Mesenteric fat pad (tissue), 1 donor: ENCODE data around the gene OR52I2. TPM values are rescaled to one million over a fixed set of nuclear protein-coding genes. Genes with fewer than 3 reads are reported as not detected.

Experiments used
- DNase-seq: peaks from one replicate; pipeline ENCODE4 v3.0.0-alpha.2; 2020; ENCODE audit warnings: low spot score
- total RNA-seq: library from RNA; stranded (reverse); fragmentation: NEBNext Ultra II Directional; extraction: Animal tissue kit (Norgen Biotek cat#: 25700); gene quantifications from one replicate; pipeline ENCODE4 v1.2.1, GENCODE V29; 2021
- donor health status: DM: yes; HTN: yes; CAD: no.

OR52I2 gene
- total RNA-seq, 1 donor from 2014 or later = not detected

DNA sequence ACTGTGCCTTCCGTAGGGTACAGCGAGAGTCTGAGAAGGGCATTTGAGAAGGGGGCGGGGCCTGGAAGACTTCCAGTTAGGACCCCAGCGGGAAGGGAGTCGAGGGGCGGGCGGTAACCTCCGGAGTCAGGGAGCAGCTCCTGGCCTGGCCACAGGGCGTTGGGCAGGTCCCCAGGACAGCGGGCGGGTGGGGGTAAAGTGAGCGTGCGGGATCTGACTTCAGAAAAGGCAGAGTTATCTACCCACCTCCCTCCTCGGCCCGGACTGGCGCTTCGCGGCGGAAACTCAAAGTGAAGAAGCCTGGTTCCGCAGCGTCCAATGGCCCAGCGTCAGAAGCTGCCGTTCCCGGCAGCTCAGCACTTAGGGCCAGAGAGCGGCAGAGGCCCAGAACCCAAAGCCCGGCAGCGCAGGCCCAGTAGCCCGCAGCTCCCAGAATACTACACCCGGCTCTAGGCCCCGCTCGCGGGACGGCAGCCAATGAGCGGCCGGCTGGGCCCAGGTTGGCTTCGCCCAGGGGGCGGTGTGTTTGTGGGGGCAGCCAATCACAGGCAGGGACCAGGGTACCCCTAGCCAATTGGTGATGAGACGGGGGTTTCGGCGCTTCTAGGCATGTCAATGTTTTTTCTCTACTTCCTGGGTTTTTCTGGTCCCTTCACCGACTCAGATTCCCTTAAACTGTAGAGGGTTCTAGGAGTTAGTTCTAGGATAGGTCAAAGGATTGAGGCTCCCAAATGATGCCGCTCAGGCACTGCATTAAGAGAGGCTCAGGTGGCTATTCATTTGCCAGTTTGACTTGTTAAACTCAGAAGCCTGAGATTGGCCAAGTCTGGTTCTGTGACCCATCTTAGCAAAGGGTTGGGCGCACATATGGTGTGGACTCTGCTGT is 26.5 kb downstream of the OR52I2 start, which contains the start of gene TRIM68:
Gene TRIM68 (minus strand): TSS at position 451 of the 886 bp plus-strand sequence. CDS start 2,727 bp downstream, outside the sequence.
- DNase-seq = peak; percentile 98

DNA sequence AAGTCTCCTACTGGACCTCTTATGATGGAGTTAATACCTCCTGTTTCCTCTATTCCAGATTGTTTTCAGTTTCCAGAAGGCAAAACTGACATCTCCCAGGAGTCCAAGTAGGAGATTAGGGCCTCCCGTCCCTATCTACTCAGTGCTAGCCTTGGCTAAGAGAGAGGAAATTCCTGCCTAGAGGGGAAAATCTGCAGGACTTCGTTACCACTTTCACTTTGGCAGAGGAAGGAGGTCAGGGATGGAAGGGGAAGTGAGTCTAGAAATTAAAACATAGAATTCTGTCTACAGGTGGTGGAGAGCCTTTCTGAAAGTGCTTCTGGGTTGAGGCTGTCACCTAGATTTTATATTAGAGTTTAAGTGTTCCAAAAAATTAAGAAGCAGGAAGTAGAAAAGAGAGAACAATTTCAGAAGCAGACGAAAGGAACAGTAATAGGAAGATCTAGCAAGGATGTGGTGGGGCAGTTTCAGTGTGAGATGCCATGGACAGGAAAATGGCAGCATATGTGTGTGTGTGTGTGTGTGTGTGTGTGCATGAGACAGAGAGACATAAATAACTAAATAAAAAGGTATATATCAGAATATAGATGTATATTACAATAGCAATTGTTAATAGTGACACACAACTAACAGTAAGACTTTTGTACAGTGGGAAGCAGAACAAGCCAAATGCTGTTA is 28.9 kb downstream of the OR52I2 start:
- DNase-seq = no peak

DNA sequence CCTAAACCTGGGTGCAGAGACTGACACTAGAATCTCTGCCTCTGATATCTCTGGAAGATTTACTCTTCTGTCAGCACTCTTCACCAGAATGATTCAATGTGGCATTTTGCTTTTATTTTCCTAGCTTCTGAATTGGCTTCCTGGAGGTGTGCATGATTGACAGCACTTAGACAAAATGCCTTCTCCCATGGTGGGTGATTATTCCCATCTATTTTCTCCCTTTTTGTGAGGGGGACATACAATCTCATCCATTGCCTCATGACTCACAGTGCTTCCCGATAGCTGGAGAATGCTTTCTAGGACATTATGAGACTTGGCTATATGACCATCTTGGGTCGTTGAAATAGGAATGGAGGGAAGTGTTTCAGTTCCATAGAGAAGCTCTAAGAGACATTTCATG is 30.4 kb downstream of the OR52I2 start:
- no peak for DNase-seq

GRCh38 chr11:4615856-4616444 is 34.4 kb downstream of the OR52I2 start:
- DNase-seq = no peak

DNA sequence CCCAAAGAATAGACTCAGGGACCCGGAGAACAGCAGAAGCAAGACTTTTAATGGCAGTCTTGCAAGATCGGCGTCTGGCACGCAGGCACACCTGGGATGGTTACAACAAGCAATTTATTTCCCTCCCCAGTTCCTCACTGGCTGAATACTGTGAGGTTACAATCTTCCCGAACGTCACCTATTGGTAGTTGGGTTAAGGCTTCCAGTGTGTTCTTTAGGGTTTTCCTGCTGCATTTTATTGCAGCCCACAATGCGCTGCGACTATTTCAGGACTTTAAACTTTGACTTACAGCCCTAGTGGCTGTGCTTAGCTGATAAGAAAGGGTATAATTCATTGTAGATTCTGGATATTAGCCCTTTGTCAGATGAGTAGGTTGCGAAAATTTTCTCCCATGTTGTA is 38.0 kb downstream of the OR52I2 start:
- no peak for DNase-seq

DNA sequence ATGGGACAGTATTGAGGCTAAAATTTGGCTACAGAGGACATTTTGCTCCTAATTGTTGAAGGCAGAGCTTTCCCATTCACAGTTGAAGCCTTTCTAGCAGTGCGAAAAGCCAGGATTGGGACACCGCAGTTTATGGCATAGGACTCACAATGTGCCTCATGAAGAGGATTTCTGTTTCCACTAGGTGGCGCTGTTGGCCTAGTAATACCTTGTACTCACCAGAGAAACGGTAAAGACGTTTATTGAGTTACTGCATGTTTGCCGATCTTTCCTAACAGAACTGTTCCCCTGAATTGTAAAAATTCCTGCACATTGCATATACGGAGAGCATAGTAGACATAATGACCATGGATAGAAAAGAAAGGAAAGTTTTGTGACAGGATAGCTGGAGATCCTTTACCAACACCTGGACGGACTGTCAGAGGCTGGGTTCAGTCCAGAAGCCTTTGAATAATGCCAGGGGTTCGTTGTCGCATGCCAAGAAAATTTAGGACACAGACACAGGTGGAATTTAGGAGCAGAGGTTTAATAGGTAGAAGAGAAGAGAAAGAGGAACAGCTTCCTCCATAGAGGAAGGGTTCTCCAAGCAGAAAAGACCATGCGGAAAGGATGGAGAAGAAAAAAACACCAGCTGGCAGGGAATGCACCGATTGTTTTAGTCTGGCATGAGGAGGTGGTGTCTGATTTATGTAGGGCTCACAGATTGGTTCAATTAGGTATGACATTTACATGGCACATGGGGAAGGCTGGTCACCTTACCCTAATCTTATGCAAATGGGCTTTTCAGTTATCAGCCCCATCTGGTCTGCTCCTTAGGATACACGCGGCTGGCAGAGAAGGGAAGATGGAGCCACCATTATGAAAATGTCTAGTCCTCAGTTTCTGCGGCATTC is 44.9 kb downstream of the OR52I2 start:
- no peak for DNase-seq

DNA sequence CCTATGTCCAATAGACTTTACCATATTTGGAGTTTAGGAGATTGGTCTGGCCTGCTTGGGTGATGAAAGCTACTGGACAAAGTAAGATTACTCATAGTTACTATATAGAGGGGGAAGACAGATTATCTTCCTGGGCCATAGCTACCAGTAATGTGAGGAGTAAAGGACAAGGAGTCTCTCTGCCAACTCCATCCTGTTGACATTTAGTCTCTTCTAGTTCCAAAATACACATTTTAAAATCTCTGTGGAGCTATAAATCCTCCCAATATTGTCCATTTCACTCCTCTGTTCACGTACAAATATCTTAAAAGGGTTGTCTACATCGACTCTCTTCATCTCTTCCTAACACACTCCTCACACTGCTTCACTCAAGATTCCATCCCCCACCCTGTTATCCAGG is 54.6 kb downstream of the OR52I2 start:
- no peak for DNase-seq

GRCh38 chr11:4636962-4637661 is 55.6 kb downstream of the OR52I2 start, which contains the start of gene OR51D1:
Gene OR51D1, plus strand, starts transcription at chr11:4637477. Its CDS starts 2,314 bp downstream, at chr11:4639791.
- DNase-seq = no peak

DNA sequence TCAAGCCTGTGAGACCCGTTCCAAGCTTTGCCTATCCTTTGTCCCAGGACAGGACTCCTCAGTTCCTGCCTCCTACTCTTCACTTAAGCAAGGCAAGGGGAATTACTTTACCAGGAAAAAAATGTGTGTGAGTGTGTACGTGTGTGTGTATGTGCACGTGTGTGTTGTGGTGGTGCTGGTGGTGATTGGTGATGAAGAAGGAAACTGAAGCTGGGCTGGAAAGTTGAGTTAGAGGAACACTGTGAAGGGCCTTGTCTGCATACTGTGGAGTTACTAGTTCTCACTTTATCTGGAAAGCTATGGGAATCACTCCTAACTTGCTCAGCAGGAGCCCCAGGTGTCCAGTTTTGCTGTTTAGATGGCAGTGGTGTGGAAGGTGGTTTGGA is 56.1 kb downstream of the OR52I2 start:
- DNase-seq = no peak

DNA sequence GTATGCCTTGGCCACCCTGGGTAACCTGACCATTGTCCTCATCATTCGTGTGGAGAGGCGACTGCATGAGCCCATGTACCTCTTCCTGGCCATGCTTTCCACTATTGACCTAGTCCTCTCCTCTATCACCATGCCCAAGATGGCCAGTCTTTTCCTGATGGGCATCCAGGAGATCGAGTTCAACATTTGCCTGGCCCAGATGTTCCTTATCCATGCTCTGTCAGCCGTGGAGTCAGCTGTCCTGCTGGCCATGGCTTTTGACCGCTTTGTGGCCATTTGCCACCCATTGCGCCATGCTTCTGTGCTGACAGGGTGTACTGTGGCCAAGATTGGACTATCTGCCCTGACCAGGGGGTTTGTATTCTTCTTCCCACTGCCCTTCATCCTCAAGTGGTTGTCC is 58.4 kb downstream of the OR52I2 start:
- no peak for DNase-seq

- DNase-seq = no peak
Measured at GRCh38 chr11:4641501-4641900, 60.0 kb downstream of the OR52I2 start.

- no peak for DNase-seq
Measured at GRCh38 chr11:4642043-4642442, 60.5 kb downstream of the OR52I2 start.

Other genes with a start within 250 kb of the OR52I2 start
- not detected for gene OR52B4, start 213.4 kb upstream of the OR52I2 start, total RNA-seq
- gene TRIM21, start 188.0 kb upstream of the OR52I2 start, total RNA-seq = 18.4 TPM
- gene OR52K2, start 132.4 kb upstream of the OR52I2 start, total RNA-seq = not detected
- gene OR52K1, start 99.1 kb upstream of the OR52I2 start, total RNA-seq = not detected
- gene OR52M1, start 36.6 kb upstream of the OR52I2 start, total RNA-seq = not detected
- gene OR52I1, start 12.3 kb downstream of the OR52I2 start, total RNA-seq = not detected
- gene TRIM68, start 26.5 kb downstream of the OR52I2 start, total RNA-seq = 4.2 TPM
- not detected for gene OR51D1, start 55.7 kb downstream of the OR52I2 start, total RNA-seq
- gene OR51E1, start 62.2 kb downstream of the OR52I2 start, total RNA-seq = 1.5 TPM
- gene OR51E2, start 116.1 kb downstream of the OR52I2 start, total RNA-seq = not detected
- not detected for gene MMP26, start 123.0 kb downstream of the OR52I2 start, total RNA-seq
- not detected for gene OR51F1, start 188.2 kb downstream of the OR52I2 start, total RNA-seq
- not detected for gene OR52R1, start 222.6 kb downstream of the OR52I2 start, total RNA-seq
- not detected for gene OR51F2, start 239.6 kb downstream of the OR52I2 start, total RNA-seq